Suprapubic skin (tissue), 4 donors: ENCODE results near the gene RAE1. TPM values are rescaled to one million over a fixed set of nuclear protein-coding genes. Genes with fewer than 3 reads are reported as not detected.

ENCODE experiments used
- DNase-seq, 2 donors: peaks; one replicate each; pipeline ENCODE4 v3.0.0-alpha.2; 2019; ENCODE audit warnings: low spot score in 2 of 2
- H3K27ac ChIP-seq: fragments of 200-600 bp; sonication (generic); one replicate; pipeline ENCODE4 v1.5.1; 2019
- H3K27me3 ChIP-seq: fragments of 200-600 bp; sonication (generic); one replicate; pipeline ENCODE4 v1.5.1; 2019
- H3K36me3 ChIP-seq: fragments of 200-600 bp; sonication (generic); one replicate; pipeline ENCODE4 v1.5.1; 2019
- H3K4me1 ChIP-seq: fragments of 200-600 bp; sonication (generic); one replicate; pipeline ENCODE4 v1.5.1; 2019
- H3K4me3 ChIP-seq: fragments of 200-600 bp; sonication (generic); one replicate; pipeline ENCODE4 v1.5.1; 2019; ENCODE audit warnings: mild to moderate bottlenecking
- H3K9me3 ChIP-seq: fragments of 200-600 bp; sonication (generic); one replicate; pipeline ENCODE4 v1.5.1; 2019
- EP300 ChIP-seq: sonication (generic); formaldehyde crosslinking; IDR thresholded peaks from one replicate; pipeline ENCODE4 v1.6.1; 2017; ENCODE audit warnings: antibody characterized with exemption
- POLR2A ChIP-seq, 2 donors: fragments of 450-650 bp; IDR thresholded peaks; one replicate each; pipeline ENCODE4 v1.6.1; 2017; ENCODE audit warnings: antibody characterized with exemption in 2 of 2, mild to moderate bottlenecking in 2 of 2, moderate library complexity in 2 of 2
- POLR2AphosphoS5 ChIP-seq, 3 donors: sonication (generic); formaldehyde crosslinking; IDR thresholded peaks; one replicate each; pipeline ENCODE4 v1.6.1; 2017; ENCODE audit warnings: antibody characterized with exemption in 3 of 3
- WGBS: methylation state at CpG from one replicate; pipeline ENCODE4 v1.1.5; 2018; 5-methylcytosine and 5-hydroxymethylcytosine counted together
- total RNA-seq, 4 donors: library from RNA; depleted of rRNA; stranded (reverse); fragments of >200 nt; gene quantifications; one replicate each; pipeline ENCODE4 v1.1.0, GENCODE V29; 2016
- TF ChIP-seq, protein P1 (sequence below), 2 donors: fragments of 200-600 bp in 1 of 2; fragments of 450-650 bp in 1 of 2; sonication (generic) in 1 of 2; IDR thresholded peaks; one replicate each; pipeline ENCODE4 v1.5.1; 2016 to 2019; ENCODE audit warnings: antibody characterized with exemption in 2 of 2, mild to moderate bottlenecking in 1 of 2, moderate library complexity in 1 of 2

The RAE1 gene
- total RNA-seq, 4 donors from 2014 or later = 31.2 to 45.1 (median 37.2) TPM

DNA sequence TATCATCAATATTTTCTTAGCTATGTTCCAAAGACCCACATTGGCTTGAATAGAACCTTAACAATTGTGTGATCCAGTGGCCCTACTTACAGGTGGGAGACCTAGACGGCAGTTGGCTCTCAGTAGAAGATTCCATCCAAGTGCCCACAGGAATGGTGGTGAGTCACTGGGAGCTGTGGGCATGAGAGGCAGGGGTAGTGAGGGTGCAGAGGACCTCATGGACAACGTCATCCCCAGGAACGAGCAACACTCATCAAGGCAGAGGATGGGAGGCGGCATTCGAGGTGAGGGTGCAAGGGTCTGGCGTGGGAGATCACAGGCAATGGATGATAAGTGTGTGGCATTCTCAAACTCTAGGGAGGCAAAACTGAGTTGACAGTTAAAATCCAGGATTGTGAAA is 38.9 kb upstream of the RAE1 start:
- no peak for DNase-seq
- H3K27me3 ChIP-seq = no peaks in the 10 kb centered on the region
- no peaks in the 10 kb centered on the region for H3K9me3 ChIP-seq
- no peak overlapping the region for H3K27ac ChIP-seq
- no peaks in the 10 kb centered on the region for H3K36me3 ChIP-seq
- TF ChIP-seq POLR2AphosphoS5 (IDR thresholded peaks at IDR 0.05) (no peak), EP300 (no peak), POLR2A (IDR thresholded peaks at IDR 0.05) (no peak)
- TF ChIP-seq, protein P1, sequence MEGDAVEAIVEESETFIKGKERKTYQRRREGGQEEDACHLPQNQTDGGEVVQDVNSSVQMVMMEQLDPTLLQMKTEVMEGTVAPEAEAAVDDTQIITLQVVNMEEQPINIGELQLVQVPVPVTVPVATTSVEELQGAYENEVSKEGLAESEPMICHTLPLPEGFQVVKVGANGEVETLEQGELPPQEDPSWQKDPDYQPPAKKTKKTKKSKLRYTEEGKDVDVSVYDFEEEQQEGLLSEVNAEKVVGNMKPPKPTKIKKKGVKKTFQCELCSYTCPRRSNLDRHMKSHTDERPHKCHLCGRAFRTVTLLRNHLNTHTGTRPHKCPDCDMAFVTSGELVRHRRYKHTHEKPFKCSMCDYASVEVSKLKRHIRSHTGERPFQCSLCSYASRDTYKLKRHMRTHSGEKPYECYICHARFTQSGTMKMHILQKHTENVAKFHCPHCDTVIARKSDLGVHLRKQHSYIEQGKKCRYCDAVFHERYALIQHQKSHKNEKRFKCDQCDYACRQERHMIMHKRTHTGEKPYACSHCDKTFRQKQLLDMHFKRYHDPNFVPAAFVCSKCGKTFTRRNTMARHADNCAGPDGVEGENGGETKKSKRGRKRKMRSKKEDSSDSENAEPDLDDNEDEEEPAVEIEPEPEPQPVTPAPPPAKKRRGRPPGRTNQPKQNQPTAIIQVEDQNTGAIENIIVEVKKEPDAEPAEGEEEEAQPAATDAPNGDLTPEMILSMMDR (IDR thresholded peaks at IDR 0.05) = no peak
- no peak overlapping the region for H3K4me3 ChIP-seq
- WGBS = 90% methylated on average over 6 of the region's 6 CpGs
- peaks cover 43% of the 10 kb centered on the region for H3K4me1 ChIP-seq

DNA sequence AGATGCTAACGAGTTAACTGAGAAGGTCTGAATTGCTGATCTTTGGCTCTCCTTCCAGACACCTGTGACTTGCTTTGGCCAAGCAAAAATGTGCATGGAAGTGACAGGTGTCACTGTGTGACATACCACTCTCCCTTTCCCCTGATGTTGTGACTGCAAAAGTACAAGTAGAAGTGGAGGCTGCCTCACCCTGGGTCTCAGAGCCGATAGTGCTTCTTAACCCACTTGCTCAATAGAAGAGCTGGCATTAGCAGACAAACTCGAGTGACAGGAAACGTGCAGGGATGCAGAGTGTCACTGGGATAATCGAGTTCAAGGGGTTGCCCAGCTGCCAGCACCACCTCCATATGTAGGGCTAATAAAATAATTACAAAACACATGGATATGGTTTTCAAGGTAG is 37.8 kb upstream of the RAE1 start:
- Histone ChIP-seq H3K27me3 (no peaks in the 10 kb centered on the region), H3K4me1 (peaks cover 35% of the 10 kb centered on the region), H3K9me3 (no peaks in the 10 kb centered on the region), H3K36me3 (no peaks in the 10 kb centered on the region), H3K27ac (no peak overlapping the region), H3K4me3 (no peak overlapping the region)
- no peak for DNase-seq
- WGBS = 54% methylated on average over 5 of the region's 5 CpGs
- TF ChIP-seq EP300 (no peak), POLR2AphosphoS5 (IDR thresholded peaks at IDR 0.05) (no peak), POLR2A (IDR thresholded peaks at IDR 0.05) (no peak)
- TF ChIP-seq, protein P1 (IDR thresholded peaks at IDR 0.05) = no peak

DNA sequence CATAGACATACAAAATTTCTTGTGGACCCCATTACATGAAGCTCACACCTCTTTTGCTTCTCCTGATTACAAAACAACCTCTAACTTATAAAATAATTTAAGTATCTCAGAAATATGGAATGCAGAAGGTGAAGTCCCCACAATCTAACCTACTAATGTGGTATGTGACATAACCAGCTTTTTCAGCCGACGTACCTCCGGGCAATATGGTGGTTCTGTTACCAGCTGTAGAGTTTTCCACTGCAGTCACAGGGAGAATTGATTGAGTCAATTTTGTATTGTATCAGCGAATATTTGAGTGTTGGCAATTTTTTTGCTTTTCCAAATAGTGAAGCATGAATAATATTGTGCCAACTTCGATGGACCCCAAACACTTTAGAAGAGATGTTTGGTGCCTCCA is 37.1 kb upstream of the RAE1 start:
- Histone ChIP-seq H3K36me3 (no peaks in the 10 kb centered on the region), H3K9me3 (no peaks in the 10 kb centered on the region), H3K4me1 (peaks cover 30% of the 10 kb centered on the region), H3K27me3 (no peaks in the 10 kb centered on the region), H3K27ac (no peak overlapping the region), H3K4me3 (no peak overlapping the region)
- 77% methylated on average over 5 of the region's 5 CpGs for WGBS
- TF ChIP-seq POLR2A (IDR thresholded peaks at IDR 0.05) (no peak), POLR2AphosphoS5 (IDR thresholded peaks at IDR 0.05) (no peak), EP300 (no peak)
- TF ChIP-seq, protein P1 (IDR thresholded peaks at IDR 0.05) = no peak
- DNase-seq = no peak

DNA sequence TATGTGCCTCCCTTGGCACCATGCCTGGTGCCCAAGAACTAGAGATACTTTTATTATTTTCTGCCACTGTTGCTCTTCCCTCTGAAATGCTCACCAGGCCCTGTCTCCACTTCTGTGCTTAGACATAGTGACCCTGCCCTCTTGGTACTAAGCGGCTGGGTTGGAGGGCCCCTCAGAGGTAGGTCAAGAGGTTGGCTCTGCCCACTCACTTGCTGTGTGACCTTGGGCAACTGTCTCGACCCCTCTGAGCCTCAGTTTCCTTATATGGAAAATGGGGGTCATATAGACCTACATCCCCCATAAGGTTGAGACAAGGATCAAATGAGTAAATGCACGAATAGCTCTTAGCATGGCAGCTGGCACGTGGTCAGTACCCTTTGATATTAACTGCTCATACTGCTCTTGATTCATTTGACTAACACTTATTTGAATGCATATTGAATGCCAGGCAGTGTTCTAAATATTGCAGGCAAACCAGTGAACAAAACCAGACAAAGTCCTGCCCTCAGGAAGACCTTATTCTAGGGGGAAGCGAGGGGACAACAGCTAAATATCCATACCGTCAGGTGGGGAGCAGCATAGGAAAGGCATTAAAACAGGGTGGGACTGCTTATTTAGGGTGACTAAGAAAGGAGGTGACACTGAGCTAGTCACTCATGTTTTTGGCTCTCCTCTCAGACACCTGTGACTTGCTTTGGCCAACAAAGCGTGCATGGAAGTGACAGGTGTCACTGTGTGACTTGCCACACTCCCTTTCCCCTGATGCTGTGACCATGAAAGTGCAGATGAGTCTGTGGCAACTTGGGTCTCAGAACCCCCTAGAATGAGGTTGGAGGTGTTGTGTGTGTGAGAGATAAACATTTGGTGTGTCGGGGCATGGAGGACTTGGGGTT is 35.7 kb upstream of the RAE1 start:
- no peak overlapping the region for H3K27ac ChIP-seq
- no peaks in the 10 kb centered on the region for H3K9me3 ChIP-seq
- H3K4me3 ChIP-seq = no peak overlapping the region
- TF ChIP-seq POLR2AphosphoS5 (IDR thresholded peaks at IDR 0.05) (no peak), POLR2A (IDR thresholded peaks at IDR 0.05) (no peak), EP300 (no peak)
- TF ChIP-seq, protein P1 (IDR thresholded peaks at IDR 0.05) = no peak
- H3K27me3 ChIP-seq = no peaks in the 10 kb centered on the region
- no peak for DNase-seq
- no peaks in the 10 kb centered on the region for H3K36me3 ChIP-seq
- 80% methylated on average over 8 of the region's 8 CpGs for WGBS
- H3K4me1 ChIP-seq = peaks cover 21% of the 10 kb centered on the region

DNA sequence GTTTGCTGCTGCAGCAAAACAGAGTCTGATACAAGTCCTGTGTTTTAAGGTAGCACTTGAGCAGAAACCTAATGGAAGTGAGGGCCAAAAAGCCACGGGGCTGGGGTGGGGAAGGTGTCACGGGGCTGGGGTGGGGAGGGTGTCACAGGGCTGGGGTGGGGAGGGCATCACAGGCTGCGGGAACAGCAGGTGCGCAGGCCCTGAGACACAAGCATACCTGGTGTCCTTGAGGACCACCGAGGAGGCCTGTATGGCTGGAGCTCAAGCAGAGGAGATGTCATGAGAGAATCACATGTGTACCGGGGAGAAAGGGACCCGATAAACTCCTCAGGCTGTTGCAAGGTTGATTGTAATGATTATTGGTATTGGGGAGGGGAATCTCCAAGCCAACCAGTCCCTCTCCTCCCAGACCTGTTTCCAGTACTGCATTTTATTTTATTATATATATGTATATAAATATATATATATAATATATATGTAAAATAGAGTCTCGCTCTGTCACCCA is 35.0 kb upstream of the RAE1 start:
- H3K36me3 ChIP-seq = no peaks in the 10 kb centered on the region
- no peaks in the 10 kb centered on the region for H3K27me3 ChIP-seq
- DNase-seq = no peak
- TF ChIP-seq EP300 (no peak), POLR2AphosphoS5 (IDR thresholded peaks at IDR 0.05) (no peak), POLR2A (IDR thresholded peaks at IDR 0.05) (no peak)
- TF ChIP-seq, protein P1 (IDR thresholded peaks at IDR 0.05) = no peak
- no peak overlapping the region for H3K4me3 ChIP-seq
- H3K4me1 ChIP-seq = peaks cover 21% of the 10 kb centered on the region
- 77% methylated on average over 8 of the region's 8 CpGs for WGBS
- H3K27ac ChIP-seq = no peak overlapping the region
- H3K9me3 ChIP-seq = no peaks in the 10 kb centered on the region
